GM19240 (cell line): ENCODE data around the gene FGD3.
"Not testable (repeated sequence)": the region's sequence is repeated elsewhere in the genome, so short reads cannot be mapped to it uniquely, and the experiment has no call there.

Experiments
- DNase-seq: peaks from one replicate; pipeline ENCODE4 v3.0.0; 2011; ENCODE audit warnings: low spot score; ENCODE audit not compliant: insufficient read length

Gene FGD3

GRCh38 chr9:92974761-92975755, 27.7 kb downstream of the FGD3 start:
- DNase-seq: no peak

GRCh38 chr9:92976431-92976830, 29.1 kb downstream of the FGD3 start:
- no peak for DNase-seq

GRCh38 chr9:92977279-92977678, 30.0 kb downstream of the FGD3 start:
- DNase-seq: no peak

- DNase-seq: no peak
Observed at GRCh38 chr9:92978345-92978875, 31.1 kb downstream of the FGD3 start.

GRCh38 chr9:92979283-92980056, 32.1 kb downstream of the FGD3 start:
- no peak for DNase-seq

GRCh38 chr9:92980085-92980745, 32.9 kb downstream of the FGD3 start:
- no peak for DNase-seq

GRCh38 chr9:92982130-92982529, 34.8 kb downstream of the FGD3 start:
- no peak for DNase-seq

- no peak for DNase-seq
Observed at GRCh38 chr9:92983984-92984589, 36.8 kb downstream of the FGD3 start.

- DNase-seq: no peak
Observed at GRCh38 chr9:92984976-92985375, 37.7 kb downstream of the FGD3 start.

- DNase-seq: no peak
Observed at GRCh38 chr9:92986176-92987119, 39.1 kb downstream of the FGD3 start.

- no peak for DNase-seq
Observed at GRCh38 chr9:92988215-92988768, 41.0 kb downstream of the FGD3 start.

GRCh38 chr9:92989561-92989960, 42.2 kb downstream of the FGD3 start:
- DNase-seq: no peak

GRCh38 chr9:92990461-92990860, 43.1 kb downstream of the FGD3 start:
- DNase-seq: no peak

GRCh38 chr9:92992549-92992948, 45.2 kb downstream of the FGD3 start:
- no peak for DNase-seq

GRCh38 chr9:92998871-92999270, 51.5 kb downstream of the FGD3 start:
- not testable (repeated sequence) for DNase-seq

GRCh38 chr9:93001031-93001430, 53.7 kb downstream of the FGD3 start:
- no peak for DNase-seq

- no peak for DNase-seq
Observed at GRCh38 chr9:93002700-93003099, 55.4 kb downstream of the FGD3 start.

GRCh38 chr9:93003552-93004407, 56.5 kb downstream of the FGD3 start:
- DNase-seq: peak; percentile 45

GRCh38 chr9:93004561-93004960, 57.2 kb downstream of the FGD3 start:
- no peak for DNase-seq
